Neural cell (in vitro differentiated cells): Measurements from ENCODE around the gene PDAP1. TPM values are rescaled to one million over a fixed set of nuclear protein-coding genes. Genes with fewer than 3 reads are reported as not detected.
"Not testable (repeated sequence)": the region's sequence is repeated elsewhere in the genome, so short reads cannot be mapped to it uniquely, and the experiment has no call there.

Source experiments
- H2AFZ ChIP-seq: fragments of 200-600, 300-800 bp; sonication (generic), shearing (Covaris generic); 2 replicates; pipeline ENCODE4 v1.6.0; 2014; ENCODE audit warnings: low read depth, mild to moderate bottlenecking, antibody characterized with exemption, low read length, moderate library complexity
- H3F3A ChIP-seq: fragments of 200-600 bp; shearing (Covaris generic); 2 replicates; pipeline ENCODE4 v1.6.1; 2016; ENCODE audit warnings: mild to moderate bottlenecking, moderate library complexity, mixed read lengths, antibody characterized with exemption, low read length; ENCODE audit not compliant: insufficient read depth, poor library complexity, severe bottlenecking
- H3K27ac ChIP-seq: fragments of 200-600, 300-800 bp; sonication (generic), shearing (Covaris generic); 2 replicates; pipeline ENCODE4 v1.5.1; 2014; ENCODE audit warnings: mild to moderate bottlenecking, low read length, moderate library complexity
- H3K27me3 ChIP-seq: fragments of 300-800, 200-600 bp; sonication (generic), shearing (Covaris generic); 2 replicates; pipeline ENCODE4 v1.6.0; 2014; ENCODE audit warnings: mild to moderate bottlenecking, low read depth, low read length, moderate library complexity; ENCODE audit not compliant: insufficient read depth
- H3K36me3 ChIP-seq: fragments of 300-800, 200-600 bp; sonication (generic), shearing (Covaris generic); 2 replicates; pipeline ENCODE4 v1.5.1; 2014; ENCODE audit warnings: mild to moderate bottlenecking, antibody characterized with exemption, low read length, moderate library complexity; ENCODE audit not compliant: insufficient read depth
- H3K4me2 ChIP-seq: fragments of 300-800, 200-600 bp; sonication (generic), shearing (Covaris generic); 2 replicates; pipeline ENCODE4 v1.6.0; 2014; ENCODE audit warnings: mild to moderate bottlenecking, low read length
- H3K4me3 ChIP-seq: fragments of 300-800, 200-600 bp; sonication (generic), shearing (Covaris generic); 2 replicates; pipeline ENCODE4 v1.5.1; 2014; ENCODE audit warnings: mild to moderate bottlenecking, low read length, moderate library complexity
- H3K79me2 ChIP-seq: fragments of 200-600 bp; shearing (Covaris generic); replicated peaks from 2 replicates; pipeline ENCODE4 v1.6.0; 2014; ENCODE audit warnings: mild to moderate bottlenecking, low read length, moderate library complexity; ENCODE audit not compliant: insufficient read depth
- H3K9ac ChIP-seq: fragments of 300-800, 200-600 bp; sonication (generic), shearing (Covaris generic); 2 replicates; pipeline ENCODE4 v1.6.1; 2016; ENCODE audit warnings: mild to moderate bottlenecking, low read length, mixed read lengths
- H3K9me2 ChIP-seq: fragments of 200-600 bp; shearing (Covaris generic); 2 replicates; pipeline ENCODE4 v1.6.1; 2016; ENCODE audit warnings: mild to moderate bottlenecking, low read length, mixed read lengths; ENCODE audit not compliant: insufficient read depth
- H3K9me3 ChIP-seq: fragments of 200-600, 300-800 bp; sonication (generic), shearing (Covaris generic); 2 replicates; pipeline ENCODE4 v1.6.1; 2016; ENCODE audit warnings: mild to moderate bottlenecking, mixed run types, low read length, moderate library complexity, mixed read lengths
- H4K20me1 ChIP-seq: fragments of 200-600 bp; shearing (Covaris generic); 2 replicates; pipeline ENCODE4 v1.6.1; 2016; ENCODE audit warnings: mild to moderate bottlenecking, mixed run types; ENCODE audit not compliant: insufficient read depth
- EP300 ChIP-seq: fragments of 450-650 bp; conservative IDR thresholded peaks from 2 replicates; pipeline ENCODE4 v1.6.1; 2014; ENCODE audit warnings: antibody characterized with exemption, mild to moderate bottlenecking, moderate library complexity; ENCODE audit not compliant: poor library complexity, severe bottlenecking
- MXI1 ChIP-seq: fragments of 450-650 bp; conservative IDR thresholded peaks from 2 replicates; pipeline ENCODE4 v1.6.1; 2014; ENCODE audit warnings: antibody characterized with exemption, mild to moderate bottlenecking; ENCODE audit not compliant: poor library complexity, severe bottlenecking
- POLR2AphosphoS5 ChIP-seq: IDR thresholded peaks from 2 replicates; pipeline ENCODE4 v1.6.1; 2012
- RAD21 ChIP-seq: fragments of 450-650 bp; conservative IDR thresholded peaks from 2 replicates; pipeline ENCODE4 v1.6.1; 2014; ENCODE audit warnings: antibody characterized with exemption, mild to moderate bottlenecking, moderate library complexity
- REST ChIP-seq: IDR thresholded peaks from 2 replicates; pipeline ENCODE4 v1.6.1; 2012; ENCODE audit warnings: borderline replicate concordance
- TAF1 ChIP-seq: IDR thresholded peaks from 2 replicates; pipeline ENCODE4 v1.6.1; 2012; ENCODE audit warnings: low read depth
- polyA plus RNA-seq: library from polyadenylated mRNA; depleted of rRNA; stranded (reverse); fragments of >200 nt; gene quantifications from 2 replicates; pipeline ENCODE4 v1.2.3, GENCODE V29; 2014

The PDAP1 gene
- polyA plus RNA-seq, 1 donor from 2014 or later = 185 TPM

DNA sequence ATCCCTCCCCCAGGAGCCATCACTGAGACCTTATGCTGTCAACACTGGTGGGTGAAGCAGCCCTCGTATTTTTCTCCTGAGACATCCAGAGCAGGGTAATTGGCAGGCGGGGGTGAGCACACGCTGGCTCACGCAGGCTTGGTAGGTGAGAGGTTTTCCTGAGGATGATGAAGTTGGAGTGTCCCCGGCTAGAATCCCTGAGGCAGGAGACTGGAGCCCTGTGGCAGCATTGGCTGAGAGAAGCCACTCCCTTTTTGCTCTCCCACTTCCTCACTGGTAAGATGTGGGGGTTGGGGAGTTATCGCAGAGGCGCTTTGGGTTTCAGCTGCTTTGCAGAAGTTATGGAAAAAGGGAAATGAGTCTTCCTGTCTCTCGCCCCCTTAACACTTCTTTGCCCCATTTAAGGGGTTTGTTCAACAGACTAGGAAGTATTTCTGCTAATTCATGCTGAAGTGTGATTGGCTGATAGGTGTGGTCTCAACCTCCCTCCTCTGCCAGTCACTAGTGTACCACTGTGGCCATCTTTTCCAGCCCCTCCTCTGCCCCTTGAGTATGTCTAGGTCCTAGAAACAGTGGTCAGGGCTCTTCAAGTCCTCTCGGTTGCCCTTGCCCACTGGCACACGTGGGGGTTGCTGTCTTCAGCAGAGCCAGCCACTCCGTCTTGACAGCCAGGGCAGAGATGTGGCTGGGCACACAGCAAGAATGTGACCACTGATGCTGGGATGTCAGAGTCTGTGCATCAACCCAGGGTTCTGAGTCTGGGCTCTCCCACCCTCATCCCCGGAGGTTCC is 28.2 kb downstream of the PDAP1 start:
- H3K4me3 ChIP-seq = no peak overlapping the region
- no peaks in the 10 kb centered on the region for H4K20me1 ChIP-seq
- TF ChIP-seq TAF1 (no peak), MXI1 (no peak), RAD21 (no peak)
- no peak overlapping the region for H2AFZ ChIP-seq
- no peaks in the 10 kb centered on the region for H3F3A ChIP-seq
- no peaks in the 10 kb centered on the region for H3K9me2 ChIP-seq
- peaks cover 3% of the 10 kb centered on the region for H3K27me3 ChIP-seq
- no peaks in the 10 kb centered on the region for H3K9me3 ChIP-seq
- H3K4me2 ChIP-seq = no peak overlapping the region
- no peak overlapping the region for H3K27ac ChIP-seq
- H3K36me3 ChIP-seq = no peaks in the 10 kb centered on the region
- H3K79me2 ChIP-seq = no peaks in the 10 kb centered on the region
- H3K9ac ChIP-seq = no peak overlapping the region

GRCh38 chr7:99379693-99380031 is 28.7 kb downstream of the PDAP1 start:
- not testable (repeated sequence) for H3K4me2 ChIP-seq, H3K27me3 ChIP-seq, H3K9me3 ChIP-seq, H3K36me3 ChIP-seq, H3K4me3 ChIP-seq, H2AFZ ChIP-seq, H3K9ac ChIP-seq, H3K79me2 ChIP-seq, H3K27ac ChIP-seq, H4K20me1 ChIP-seq, H3K9me2 ChIP-seq, H3F3A ChIP-seq

GRCh38 chr7:99379043-99379577 is 29.3 kb downstream of the PDAP1 start:
- Histone ChIP-seq H3K27ac (no peak overlapping the region), H3K79me2 (no peaks in the 10 kb centered on the region), H3F3A (no peaks in the 10 kb centered on the region), H4K20me1 (no peaks in the 10 kb centered on the region), H3K27me3 (peaks cover 10% of the 10 kb centered on the region), H2AFZ (no peak overlapping the region), H3K36me3 (no peaks in the 10 kb centered on the region), H3K4me3 (no peak overlapping the region), H3K9me2 (no peaks in the 10 kb centered on the region), H3K9ac (no peak overlapping the region), H3K4me2 (no peak overlapping the region), H3K9me3 (no peaks in the 10 kb centered on the region)
- TF ChIP-seq REST = no peak
- TF ChIP-seq EP300 = no peak
- no peak for TF ChIP-seq POLR2AphosphoS5
- TF ChIP-seq MXI1 = no peak
